ENCODE measurements around the gene ADRA2C.

DNA sequence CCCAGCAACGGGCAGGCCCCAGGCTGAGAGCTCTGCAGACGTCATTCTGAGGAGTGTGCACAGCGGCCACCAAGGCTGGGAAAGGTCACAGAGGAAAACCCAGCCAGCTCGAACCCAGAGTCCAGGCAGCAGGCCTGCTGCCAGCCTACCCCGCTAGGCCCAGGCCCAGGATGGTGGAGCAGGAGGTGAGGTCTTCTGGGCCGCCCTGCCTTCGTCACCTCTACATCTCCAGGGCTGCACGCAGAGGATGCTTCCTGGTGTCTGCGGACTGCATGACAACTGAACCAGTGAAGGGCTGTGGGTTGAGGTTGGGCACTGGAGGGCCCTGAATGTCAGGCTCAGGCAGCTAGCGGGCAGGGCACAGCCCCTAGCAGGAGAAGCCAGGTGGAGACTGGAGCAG, 5.8 kb upstream of the ADRA2C start:
- no peak for TF ChIP-seq SPI1 (IDR thresholded peaks at IDR 0.05; ENCODE audit: low read depth, low read length)
- TF ChIP-seq POLR2A (IDR thresholded peaks at IDR 0.05; ENCODE audit: low read depth, low read length), result no peak
